ENCODE results near the gene CD101. TPM values are rescaled to one million over a fixed set of nuclear protein-coding genes. Genes with fewer than 3 reads are reported as not detected.
A peak's percentile ranks its signal among the peaks of the same experiment; 100 is the strongest.

The CD101 gene
- total RNA-seq, 1 donor, result 0.09 TPM

DNA sequence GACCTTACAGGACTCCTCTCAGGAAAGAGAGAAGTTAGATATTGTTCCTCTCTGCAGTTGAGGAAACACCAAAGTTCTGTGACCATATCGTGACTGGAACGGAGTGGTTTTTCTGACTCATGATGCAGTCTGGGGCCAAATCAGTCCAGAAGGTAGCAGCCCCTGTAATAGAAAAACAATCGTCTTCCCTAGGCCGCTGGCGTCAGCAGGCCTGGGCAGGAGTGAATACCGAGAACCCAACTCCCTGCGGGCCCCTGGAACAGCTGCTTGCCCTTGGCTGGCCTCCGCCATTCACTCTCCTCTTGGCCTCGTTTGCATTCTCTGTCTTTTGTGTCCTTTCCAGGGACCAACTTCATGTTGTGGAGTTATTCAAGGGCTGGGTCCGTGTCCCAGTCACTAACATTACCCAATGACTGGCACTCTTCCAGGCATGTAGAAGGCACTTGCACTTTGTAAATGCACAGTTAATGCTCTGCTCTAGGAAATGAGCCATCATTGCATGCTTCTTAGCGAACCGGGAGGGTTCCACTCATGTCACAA lies 10.9 kb upstream of the CD101 start:
- TF ChIP-seq, protein P1, sequence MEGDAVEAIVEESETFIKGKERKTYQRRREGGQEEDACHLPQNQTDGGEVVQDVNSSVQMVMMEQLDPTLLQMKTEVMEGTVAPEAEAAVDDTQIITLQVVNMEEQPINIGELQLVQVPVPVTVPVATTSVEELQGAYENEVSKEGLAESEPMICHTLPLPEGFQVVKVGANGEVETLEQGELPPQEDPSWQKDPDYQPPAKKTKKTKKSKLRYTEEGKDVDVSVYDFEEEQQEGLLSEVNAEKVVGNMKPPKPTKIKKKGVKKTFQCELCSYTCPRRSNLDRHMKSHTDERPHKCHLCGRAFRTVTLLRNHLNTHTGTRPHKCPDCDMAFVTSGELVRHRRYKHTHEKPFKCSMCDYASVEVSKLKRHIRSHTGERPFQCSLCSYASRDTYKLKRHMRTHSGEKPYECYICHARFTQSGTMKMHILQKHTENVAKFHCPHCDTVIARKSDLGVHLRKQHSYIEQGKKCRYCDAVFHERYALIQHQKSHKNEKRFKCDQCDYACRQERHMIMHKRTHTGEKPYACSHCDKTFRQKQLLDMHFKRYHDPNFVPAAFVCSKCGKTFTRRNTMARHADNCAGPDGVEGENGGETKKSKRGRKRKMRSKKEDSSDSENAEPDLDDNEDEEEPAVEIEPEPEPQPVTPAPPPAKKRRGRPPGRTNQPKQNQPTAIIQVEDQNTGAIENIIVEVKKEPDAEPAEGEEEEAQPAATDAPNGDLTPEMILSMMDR (IDR thresholded peaks at IDR 0.05; ENCODE audit: insufficient read depth, low read length), result no peak
- H3K4me3 ChIP-seq (ENCODE audit: low read depth, low read length), result no peak overlapping the region
- DNase-seq (ENCODE audit: low read depth), result peak; percentile 100

DNA sequence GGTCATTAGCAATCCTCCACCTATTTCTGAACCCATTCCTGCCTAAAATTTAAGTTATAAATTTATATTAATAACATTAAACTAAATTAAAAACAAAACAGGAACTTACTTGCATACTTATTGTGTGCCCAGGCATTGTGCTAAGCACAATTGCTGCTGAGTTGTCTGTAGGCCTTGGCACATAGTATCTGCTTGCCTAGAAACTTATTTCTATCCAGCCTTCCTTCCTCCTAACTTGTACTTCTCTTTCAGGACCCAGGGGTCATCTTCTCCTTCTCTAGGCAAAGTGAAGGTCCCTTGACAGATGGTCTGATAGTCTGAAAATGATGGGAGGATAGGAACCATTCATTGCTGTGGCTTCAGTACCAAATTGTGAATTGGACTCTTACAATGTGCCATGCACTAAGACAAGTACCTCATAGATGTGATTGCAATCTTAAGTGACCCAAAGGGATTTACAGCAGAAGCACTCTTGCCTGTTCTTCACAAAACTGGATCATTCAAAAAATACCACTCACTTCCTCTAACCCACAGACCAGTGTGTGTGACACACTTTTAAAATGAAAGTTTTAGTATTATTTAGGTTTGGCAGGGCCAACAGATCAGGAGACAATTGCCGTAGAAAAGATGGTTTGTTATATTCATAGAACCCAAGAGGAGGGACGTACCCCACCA lies 10.3 kb upstream of the CD101 start:
- no peak for DNase-seq (ENCODE audit: low read depth)
- TF ChIP-seq, protein P1 (IDR thresholded peaks at IDR 0.05; ENCODE audit: insufficient read depth, low read length), result no peak
- H3K4me3 ChIP-seq (ENCODE audit: low read depth, low read length), result no peak overlapping the region

DNA sequence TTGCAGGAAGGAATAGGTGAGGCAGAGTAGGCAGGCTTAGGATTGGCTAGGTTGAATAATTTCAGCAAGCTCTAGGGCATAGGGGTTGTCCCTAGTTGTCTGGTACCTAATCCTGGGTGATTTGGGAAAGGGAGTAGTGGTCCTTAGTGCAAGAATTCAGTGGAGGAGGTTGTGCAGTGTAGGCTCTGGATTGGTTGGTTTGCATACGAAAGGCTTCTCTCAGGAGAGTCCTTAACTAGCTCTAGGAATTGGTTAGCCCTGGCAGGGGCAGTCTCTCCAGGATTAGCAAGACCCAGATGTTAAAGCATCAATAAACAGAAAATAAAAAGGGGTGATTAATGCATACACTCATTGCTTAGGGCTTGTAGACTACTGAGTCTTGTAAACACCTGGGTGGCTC lies 9.6 kb upstream of the CD101 start:
- TF ChIP-seq, protein P1 (IDR thresholded peaks at IDR 0.05; ENCODE audit: insufficient read depth, low read length), result no peak
- no peak overlapping the region for H3K4me3 ChIP-seq (ENCODE audit: low read depth, low read length)
- DNase-seq (ENCODE audit: low read depth), result no peak

DNA sequence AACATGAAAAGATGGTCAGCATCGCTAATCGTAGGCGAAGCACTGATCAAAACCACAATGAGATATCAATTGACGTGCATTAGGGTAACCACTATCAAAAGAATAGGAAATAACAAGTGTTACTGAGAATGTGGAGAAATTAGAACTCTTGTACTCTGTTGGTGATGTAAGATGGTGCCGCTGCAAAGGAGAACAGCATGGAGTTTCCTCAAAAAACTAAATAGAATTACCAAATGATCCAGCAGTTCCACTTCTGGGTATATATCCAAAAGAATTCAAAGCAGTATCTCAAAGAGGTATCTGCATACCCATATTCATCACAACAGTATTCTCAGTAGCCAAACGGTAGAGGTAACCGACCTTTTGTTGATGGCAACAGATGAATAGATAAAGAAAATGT lies 8.3 kb upstream of the CD101 start:
- no peak for DNase-seq (ENCODE audit: low read depth)
- TF ChIP-seq, protein P1 (IDR thresholded peaks at IDR 0.05; ENCODE audit: insufficient read depth, low read length), result no peak
- H3K4me3 ChIP-seq (ENCODE audit: low read depth, low read length), result no peak overlapping the region

DNA sequence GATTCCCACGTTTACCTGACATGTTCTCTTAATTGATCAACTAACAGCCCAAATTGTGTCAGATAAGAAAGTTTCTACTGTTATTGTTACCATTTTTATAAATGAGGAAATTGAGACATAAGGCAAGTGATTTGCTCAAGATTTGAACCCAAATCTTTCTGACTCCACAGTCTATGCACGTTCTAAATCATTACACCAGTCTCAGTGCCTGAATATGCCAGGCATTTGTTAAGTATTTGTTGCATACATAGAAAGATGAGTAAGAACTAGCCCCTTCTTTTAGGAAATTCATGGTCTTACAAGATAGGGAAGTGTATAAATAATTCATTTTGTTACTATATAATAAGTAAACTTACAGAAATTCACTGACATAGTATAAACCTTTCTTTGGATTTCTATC lies 7.1 kb upstream of the CD101 start:
- H3K4me3 ChIP-seq (ENCODE audit: low read depth, low read length), result no peak overlapping the region
- DNase-seq (ENCODE audit: low read depth), result no peak
- TF ChIP-seq, protein P1 (IDR thresholded peaks at IDR 0.05; ENCODE audit: insufficient read depth, low read length), result no peak

DNA sequence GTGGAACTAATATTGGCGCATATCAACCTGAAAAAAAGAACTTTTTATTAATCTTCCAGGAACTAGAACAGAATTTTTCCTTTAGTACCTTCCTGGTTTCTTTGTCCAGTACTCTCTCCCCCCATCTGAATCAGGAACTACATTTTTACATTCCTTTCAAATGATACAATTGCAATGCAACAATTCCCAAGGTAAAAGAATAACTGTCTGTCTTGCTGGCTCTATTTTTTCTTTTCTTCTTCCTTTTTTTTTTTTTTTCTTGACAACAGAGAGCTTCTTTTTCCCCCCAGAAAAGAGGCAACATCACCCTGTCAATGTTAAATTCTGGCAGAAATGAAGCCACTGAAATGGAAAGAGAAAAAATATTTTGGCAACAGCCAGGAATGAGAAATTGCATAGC lies 4.5 kb upstream of the CD101 start:
- no peak overlapping the region for H3K4me3 ChIP-seq (ENCODE audit: low read depth, low read length)
- DNase-seq (ENCODE audit: low read depth), result peak; percentile 70
- TF ChIP-seq, protein P1 (IDR thresholded peaks at IDR 0.05; ENCODE audit: insufficient read depth, low read length), result no peak

DNA sequence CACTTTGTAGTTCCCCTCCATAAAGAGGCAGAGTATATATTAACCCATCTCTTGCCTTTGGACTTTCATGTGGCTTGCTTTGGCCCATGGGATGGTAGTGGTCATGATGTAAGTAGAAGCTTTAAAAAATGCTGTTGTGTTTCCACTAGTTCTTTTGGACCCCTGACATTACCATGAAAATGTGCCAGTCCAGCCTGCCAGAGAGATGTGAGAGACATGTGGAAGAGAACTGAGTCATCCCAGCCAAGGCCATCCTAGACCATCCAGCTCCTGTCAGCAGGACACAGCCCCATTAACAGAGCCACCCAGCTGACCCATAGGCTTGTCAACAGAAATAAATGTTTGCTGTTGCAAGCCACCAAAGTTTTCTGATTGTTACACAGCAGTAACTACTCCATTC lies 3.9 kb upstream of the CD101 start:
- no peak for DNase-seq (ENCODE audit: low read depth)
- TF ChIP-seq, protein P1 (IDR thresholded peaks at IDR 0.05; ENCODE audit: insufficient read depth, low read length), result no peak
- H3K4me3 ChIP-seq (ENCODE audit: low read depth, low read length), result no peak overlapping the region
